ENCODE results near the gene MAP1LC3B2. TPM values are rescaled to one million over a fixed set of nuclear protein-coding genes. Genes with fewer than 3 reads are reported as not detected.

The MAP1LC3B2 gene
- total and polyA plus RNA-seq, 9 donors: 0.71 to 9.2 (median 5.3) TPM

Other genes starting within 250 kb of the MAP1LC3B2 start
- gene SPRING1, start 178.7 kb downstream of the MAP1LC3B2 start, total RNA-seq: 9.0 TPM
- 10 to 100 TPM; 11.2 to 20.5 (median 14.1) TPM for gene SPRING1, start 178.7 kb downstream of the MAP1LC3B2 start, polyA plus RNA-seq (ENCODE audit: insufficient read depth in 1 of 8, insufficient read length in 8 of 8, low replicate concordance in 1 of 8)
- 1.3 TPM for gene RNFT2, start 178.9 kb downstream of the MAP1LC3B2 start, total RNA-seq
- 1 to 10 TPM in 7 of 8 donors, under 1 TPM in 1; 0.88 to 2.1 (median 1.5) TPM for gene RNFT2, start 178.9 kb downstream of the MAP1LC3B2 start, polyA plus RNA-seq (ENCODE audit: insufficient read depth in 1 of 8, insufficient read length in 8 of 8, low replicate concordance in 1 of 8)

Data from muscle of leg (tissue), 9 donors.